ENCODE data around the gene FAAP20. TPM values are rescaled to one million over a fixed set of nuclear protein-coding genes. Genes with fewer than 3 reads are reported as not detected.

The FAAP20 gene
- total RNA-seq: 10 to 100 TPM; 19.3 to 22.7 TPM

GRCh38 chr1:2194319-2194897, at the start of gene FAAP20:
Gene FAAP20 (minus strand): TSS chr1:2194772. CDS start chr1:2194749, 23 bp downstream.

DNA sequence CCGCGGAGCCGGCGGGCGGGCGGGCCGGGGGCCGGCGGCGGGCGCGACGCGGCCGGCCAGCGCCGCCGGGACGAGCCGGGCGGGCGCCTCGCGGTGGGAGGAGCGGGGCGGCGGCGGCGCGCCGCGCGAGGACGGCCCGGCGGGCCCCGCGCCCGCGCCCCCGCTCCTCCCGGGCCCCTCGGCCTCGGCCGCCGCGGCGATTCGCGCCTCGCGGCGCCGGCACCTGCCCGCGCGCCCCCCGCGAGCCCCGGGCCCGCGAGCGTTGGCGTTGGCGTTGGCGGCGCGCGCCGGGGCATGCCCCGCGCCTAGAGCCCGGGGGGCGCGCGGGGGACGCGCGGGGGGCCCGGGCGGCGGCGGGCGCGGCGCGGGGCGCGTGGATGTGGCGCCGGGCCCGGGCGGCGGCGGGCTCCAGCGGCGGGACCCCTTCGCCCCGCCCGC, 33.6 kb upstream of the FAAP20 start, which contains the start of gene SKI:
Gene SKI, plus strand, starts transcription at position 163 of the 438 bp plus-strand sequence. CDS start 448 bp downstream, outside the sequence.

Other genes starting within 250 kb of the FAAP20 start
- not detected for gene CFAP74, start 191.0 kb downstream of the FAAP20 start, total RNA-seq
- not detected for gene GABRD, start 175.4 kb downstream of the FAAP20 start, total RNA-seq
- 1 to 10 TPM; 4.1 to 4.7 TPM for gene PRKCZ, start 144.4 kb downstream of the FAAP20 start, total RNA-seq
- gene SKI, start 33.5 kb upstream of the FAAP20 start, total RNA-seq: 10 to 100 TPM; 14.5 to 20.3 TPM
- gene MORN1, start 196.8 kb upstream of the FAAP20 start, total RNA-seq: 10 to 100 TPM in 1 of 2 donors, 1 to 10 TPM in 1; 7.2 to 10.3 TPM
- 10 to 100 TPM; 51.3 to 70.9 TPM for gene RER1, start 197.1 kb upstream of the FAAP20 start, total RNA-seq
- 10 to 100 TPM; 32.3 to 38.0 TPM for gene PEX10, start 217.8 kb upstream of the FAAP20 start, total RNA-seq

Data from melanocyte of skin (primary cell).